HG03378 (cell line): ENCODE results near the gene SSH2.
"Not testable (repeated sequence)": the region's sequence is repeated elsewhere in the genome, so short reads cannot be mapped to it uniquely, and the experiment has no call there.

Source experiments
- ATAC-seq: cut with Tn5 transposase; IDR thresholded peaks from one replicate; pipeline ENCODE4 v1.9.1; 2021; ENCODE audit warnings: mild to moderate bottlenecking, moderate library complexity; ENCODE audit not compliant: unreplicated experiment

SSH2 gene

DNA sequence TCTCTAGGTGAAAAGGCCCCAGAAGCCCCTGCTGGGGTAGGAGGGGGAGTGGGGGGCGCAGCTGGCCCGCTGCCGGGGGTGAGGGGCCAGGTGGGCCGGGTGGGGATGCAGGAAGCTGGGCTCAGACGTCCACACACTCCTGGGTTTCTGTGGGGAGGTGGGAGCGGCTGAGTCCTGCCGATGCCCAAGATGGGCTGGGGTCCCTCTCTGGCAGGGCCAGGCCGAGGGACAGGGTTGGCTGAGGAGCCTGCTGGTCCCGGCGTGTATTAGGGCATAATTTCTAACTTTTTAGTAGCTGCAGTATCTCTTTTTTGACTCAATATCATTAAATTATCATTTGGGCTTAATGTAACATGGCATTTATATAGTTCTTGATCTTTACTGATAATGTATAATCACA lies 185.9 kb downstream of the SSH2 start:
- no peak for ATAC-seq

DNA sequence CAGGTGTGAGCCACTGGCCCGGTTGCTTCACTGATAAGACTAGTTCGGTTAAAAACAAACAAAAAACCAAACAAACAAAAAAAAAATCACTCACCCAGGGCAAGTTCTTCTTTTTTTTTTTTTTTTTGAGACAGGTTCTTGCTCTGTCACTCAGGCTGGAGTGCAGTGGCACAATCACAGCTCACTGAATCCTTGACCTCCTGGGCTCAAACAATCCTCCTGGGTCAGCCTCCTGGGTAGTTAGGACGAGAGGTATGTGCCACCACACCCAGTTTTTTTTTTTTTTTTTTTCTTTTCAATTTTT lies 187.9 kb downstream of the SSH2 start:
- ATAC-seq = no peak

DNA sequence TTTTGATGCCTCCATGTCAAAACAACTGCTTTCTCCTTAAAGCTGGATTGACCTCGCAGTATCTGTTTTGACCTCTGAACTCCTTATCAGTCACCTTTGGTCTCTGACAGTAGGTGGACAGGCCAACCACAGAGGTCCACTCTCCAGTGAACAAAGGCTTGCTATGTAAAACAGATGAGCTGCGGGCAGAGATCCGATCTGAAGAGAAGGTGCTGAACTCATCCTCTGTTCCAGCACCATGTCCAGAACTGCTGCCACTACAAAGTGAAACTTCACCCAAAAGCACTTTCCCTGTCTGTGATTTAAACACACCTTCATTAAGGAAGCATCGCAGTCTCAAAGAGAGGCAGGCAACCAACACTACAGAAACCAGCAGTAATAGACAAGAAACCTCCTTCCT lies 190.0 kb downstream of the SSH2 start:
- ATAC-seq = no peak

DNA sequence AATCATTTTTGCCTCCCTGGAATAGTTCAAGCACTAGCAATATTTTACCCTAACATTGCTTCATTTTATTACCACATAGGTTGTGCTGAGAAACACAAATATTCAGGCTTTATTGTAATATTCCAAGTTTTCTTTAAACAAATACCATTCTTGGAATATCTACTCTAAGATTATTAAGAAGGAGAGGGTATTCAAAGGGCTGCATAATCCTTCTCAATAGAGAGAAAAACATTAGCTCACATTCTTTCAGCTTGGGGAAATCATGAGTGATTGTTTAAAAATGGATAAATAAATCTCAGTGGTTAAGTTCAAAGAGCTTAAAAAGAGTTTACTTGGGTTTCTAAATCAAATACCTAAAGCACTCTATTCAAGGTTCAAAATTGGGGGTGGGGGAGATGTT lies 195.4 kb downstream of the SSH2 start:
- no peak for ATAC-seq

DNA sequence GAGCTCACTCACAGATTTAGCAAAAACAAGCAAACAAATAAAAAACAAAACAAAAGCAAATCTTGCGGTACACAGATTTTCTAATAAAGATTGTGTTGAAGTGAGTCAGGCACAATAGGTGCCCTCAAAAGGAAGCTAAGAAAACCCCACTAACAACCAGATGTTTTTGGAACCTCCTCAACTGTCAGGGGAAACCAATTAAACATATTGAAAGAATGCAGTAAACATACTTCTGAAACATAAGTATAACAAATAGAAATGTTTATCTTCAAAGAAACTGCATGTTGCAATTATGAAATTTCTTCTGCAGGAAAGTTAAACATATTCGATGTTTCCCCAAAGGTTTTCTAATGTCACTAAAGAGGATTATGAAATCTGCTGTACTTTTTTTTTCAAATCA lies 196.9 kb downstream of the SSH2 start:
- ATAC-seq = no peak

DNA sequence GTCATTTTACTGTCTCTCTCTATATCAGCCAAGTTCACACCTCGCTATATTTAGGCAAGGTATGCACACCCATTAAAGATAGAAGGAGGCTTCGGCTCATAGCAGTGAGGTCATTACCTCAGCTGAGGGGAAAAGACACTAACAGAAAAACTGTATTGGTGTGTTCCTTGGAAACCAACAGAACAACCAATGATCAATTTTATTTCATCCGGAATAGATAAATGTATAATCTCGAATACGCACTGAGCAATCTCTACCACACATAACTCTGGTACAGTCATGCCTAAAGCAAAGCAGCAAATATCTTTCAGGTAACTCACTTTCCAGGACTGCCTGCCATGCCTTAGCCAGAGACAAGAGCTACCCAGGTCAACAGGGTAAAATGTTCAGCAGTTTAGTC lies 197.4 kb downstream of the SSH2 start:
- ATAC-seq = no peak

DNA sequence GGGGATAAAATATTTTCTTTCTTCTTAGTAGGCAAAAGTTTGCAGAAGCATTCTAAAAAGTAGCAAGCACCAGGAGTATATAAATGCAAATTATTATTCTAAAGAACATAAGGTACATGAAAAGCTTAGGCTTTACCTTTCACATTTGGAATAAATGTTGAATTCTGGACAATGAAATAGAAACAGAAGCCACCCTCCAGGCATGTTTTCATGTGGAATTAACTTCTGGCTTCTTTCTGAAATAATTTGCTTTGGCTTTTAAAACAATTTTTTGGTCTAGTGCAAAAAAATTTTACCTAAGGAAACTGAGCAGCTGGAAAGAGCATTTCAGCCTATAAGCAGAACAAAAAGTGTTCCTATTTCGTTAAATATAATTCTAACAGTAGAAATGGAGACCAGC lies 197.8 kb downstream of the SSH2 start:
- ATAC-seq = no peak

DNA sequence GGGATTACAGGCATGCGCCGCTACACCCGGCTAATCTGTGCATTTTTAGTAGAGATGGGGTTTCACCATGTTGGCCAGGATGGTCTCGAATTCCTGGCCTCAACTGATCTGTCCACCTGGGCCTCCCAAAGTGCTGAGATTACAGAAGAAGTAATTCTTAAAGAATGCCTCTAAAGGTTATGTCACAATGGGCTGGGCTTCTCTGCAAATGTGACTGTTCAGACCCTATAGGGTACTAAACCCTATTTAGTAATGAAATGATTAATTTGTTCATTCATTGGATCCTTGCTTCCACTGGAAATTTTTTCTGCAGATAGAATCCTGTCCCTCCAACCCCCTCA lies 198.5 kb downstream of the SSH2 start:
- no peak for ATAC-seq

DNA sequence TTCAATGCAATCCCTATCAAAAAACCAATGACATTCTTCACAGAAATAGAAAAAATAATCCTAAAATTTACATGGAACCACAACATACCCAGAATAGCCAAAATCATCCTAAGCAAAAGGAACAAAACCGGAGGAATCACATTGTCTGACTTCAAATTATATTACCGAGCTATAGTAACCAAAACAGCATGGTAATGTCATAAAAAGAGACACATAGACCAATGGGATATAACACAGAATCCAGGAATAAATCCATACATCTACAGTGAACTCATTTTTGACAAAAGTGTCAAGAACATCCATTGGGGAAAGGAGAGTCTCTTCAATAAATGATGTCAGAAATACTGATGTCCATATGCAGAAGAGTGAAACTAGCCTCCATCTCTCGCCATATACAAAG lies 201.5 kb downstream of the SSH2 start:
- ATAC-seq = no peak

DNA sequence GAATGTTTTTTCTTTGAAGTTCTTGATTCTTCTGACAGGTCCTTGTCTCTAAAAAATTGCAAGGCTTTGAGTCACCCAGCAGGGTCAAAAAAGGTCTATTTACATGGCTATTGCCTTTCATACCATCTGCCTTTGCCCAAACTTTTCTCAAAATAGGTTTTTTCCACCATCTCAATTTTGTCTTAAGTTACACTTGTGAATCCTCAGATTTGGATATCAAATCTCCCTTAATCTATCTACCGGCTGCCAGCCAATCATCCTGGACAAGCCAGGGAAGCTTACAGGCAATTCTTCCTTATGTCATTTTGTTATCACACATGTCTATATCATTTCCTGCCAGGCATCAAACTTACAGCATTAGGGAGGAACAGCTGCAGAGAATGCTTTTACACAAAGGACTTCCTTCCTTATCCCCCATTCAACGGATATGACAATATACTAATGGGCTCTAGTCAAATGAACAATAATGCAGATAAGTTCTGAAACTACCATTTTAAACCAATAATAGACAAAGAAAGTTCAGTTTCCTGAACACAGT lies 203.2 kb downstream of the SSH2 start:
- no peak for ATAC-seq

DNA sequence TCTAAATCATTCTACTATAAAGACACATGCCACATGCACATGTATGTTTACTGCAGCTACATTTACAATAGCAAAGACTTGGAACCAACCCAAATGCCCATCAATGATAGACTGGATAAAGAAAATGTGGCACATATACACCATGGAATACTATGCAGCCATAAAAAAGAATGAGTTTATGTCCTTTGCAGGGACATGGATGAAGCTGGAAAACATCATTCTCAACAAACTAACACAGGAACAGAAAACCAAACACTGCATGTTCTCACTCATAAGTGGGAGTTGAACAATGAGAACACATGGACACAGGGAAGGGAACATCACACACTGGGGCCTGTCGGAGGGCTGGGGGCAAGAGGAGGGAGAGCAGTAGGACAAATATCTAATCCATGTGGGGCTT lies 204.6 kb downstream of the SSH2 start:
- ATAC-seq = not testable (repeated sequence)

DNA sequence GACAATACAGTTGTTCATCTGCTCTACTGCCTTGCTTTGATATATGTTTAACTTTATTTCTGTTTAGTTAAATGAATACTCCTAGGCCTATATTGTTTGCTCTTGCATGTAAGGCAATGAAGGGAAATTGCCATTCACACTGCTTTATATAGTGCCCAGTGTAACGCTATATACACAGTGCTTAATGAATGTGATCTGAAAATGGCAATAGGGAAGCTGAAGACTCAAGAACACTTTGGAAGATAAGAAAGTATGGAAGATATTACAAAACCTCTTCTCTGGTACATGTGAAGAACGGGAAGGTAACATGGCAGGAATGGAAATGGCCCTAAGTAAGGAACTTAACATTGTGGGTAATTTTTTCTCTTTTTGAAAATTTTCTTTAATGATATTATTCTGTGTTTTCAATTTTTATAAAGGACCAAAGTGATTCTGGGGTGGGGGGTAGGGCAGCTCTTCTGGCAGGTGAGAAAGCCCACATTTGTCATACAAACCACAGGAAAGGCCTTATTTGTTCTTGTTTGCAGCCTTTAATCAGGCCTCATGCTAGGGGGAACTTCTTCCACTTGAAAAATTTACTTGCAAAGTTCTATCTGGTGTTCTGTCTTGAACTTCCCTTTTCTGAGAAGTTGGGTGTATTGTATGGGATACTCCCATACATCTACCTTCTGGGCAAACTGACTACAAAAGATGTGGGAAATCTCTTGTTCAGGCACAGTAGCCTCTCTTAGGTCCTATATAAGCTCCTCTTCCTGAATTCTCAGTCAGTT lies 206.6 kb downstream of the SSH2 start:
- peak; percentile 3 for ATAC-seq

DNA sequence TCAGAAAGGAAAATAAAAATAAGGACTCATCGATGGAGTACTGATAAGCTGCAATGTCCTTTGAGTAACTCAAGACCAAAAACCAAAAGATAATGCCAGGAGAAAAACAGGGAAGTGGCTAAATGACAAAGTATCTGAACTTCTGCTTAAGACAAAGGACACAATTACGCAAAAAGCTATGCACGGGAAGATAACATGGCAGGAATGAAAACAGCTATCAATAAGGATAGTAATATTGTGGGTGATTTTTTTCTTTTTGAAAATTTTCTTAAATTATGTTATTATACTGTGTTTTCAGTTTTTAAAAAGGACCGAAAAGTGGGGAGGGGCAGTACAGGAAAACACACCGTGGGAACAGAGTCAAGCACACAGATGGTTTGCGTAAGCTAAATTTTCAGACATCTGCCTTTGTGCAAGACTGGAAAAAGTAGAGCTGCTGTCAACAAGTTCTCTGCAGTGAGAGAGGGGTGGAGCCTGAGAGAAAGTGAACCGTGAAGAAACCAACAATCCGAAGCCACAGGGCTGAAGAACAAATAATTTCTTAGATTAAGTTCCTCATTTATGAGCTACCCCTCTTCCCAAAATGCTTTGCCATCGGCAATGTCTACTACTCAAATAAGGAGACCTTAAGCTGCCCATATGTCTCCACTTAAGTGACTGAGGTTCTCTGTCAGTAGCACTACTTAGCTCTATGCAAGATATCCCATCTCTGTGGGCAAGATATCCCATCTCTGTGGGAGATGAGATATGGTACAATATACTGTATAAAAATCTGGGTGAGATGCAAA lies 207.4 kb downstream of the SSH2 start:
- ATAC-seq = peak; percentile 72

DNA sequence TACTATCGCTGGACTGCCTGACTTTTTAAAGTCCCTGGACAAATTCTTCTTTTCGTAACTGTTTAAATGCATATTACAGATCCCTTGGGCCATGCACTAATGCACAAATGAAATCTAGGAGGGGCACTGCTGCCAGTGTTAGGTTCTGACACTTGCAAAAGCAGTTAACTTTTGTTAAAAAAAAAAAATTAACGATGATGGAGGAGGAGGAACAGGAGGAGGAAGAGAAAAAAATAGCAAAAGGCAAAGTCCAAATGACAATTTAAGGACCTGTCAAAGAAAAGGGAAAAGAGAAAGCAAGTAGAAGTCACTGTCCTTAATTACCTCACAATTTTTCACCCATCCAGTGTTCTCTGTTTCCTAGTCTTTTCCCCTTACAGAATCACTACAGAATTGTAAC lies 209.5 kb downstream of the SSH2 start:
- ATAC-seq = no peak

DNA sequence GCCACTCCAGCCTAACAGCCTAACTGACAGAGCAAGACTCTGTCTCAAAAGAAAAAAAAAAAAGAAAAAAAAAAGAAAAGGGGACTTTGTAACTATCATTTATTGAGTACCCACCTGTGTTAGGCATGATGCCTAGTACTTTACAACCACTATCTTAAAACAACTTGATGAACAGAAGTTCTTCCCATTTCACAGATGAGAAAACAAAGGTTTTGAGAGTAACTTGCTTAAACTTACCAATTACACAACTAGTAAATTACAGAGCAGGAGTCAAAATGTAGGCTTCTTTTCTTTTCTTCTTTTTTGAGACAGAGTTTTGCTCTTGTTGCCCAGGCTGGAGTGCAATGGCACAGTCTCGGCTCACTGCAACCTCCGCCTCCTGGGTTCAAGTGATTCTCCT lies 210.6 kb downstream of the SSH2 start:
- ATAC-seq = no peak

DNA sequence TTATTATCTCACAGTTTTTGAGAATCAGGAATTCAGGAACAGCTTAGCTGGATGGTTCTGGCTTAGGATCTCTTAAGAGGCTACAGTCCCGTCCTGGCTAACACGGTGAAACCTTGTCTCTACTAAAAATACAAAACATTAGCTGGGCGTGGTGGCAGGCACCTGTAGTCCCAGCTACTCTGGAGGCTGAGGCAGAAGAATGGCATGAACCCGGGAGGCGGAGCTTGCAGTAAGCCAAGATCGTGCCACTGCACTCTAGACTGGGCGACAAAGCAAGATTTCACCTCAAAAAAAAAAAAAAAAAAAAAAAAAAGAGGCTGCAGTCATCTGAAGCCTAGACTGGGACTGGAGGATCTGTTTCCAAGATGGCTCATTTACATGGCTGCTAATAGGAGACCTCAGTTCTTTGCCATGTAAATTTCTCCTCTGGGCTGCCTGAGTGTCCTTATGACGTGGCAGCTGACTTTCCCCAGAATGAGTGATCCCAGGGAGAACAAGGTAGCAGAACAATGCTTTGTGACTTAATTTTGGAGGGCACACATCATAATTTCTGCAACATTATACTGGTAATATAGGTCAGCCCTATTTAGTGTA lies 211.5 kb downstream of the SSH2 start:
- no peak for ATAC-seq

DNA sequence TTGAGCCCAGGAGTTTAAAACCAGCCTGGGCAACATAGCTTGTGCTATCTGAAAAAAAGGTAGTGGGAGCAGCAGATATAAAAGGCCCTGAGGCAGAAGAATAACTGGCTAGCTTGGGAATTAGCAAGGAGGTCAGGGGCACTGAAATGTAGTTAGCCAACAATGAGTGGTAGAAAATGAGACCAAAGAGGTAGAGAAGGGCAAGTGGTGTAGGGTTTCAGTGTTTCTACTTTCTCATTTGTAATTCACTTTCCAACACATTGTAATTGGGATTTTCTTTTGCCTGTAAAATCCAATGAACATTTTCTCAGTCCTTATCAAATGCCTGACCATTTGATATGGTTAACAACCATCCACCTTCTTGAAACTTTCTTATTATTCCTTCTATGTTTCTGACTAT lies 212.2 kb downstream of the SSH2 start:
- ATAC-seq = no peak

DNA sequence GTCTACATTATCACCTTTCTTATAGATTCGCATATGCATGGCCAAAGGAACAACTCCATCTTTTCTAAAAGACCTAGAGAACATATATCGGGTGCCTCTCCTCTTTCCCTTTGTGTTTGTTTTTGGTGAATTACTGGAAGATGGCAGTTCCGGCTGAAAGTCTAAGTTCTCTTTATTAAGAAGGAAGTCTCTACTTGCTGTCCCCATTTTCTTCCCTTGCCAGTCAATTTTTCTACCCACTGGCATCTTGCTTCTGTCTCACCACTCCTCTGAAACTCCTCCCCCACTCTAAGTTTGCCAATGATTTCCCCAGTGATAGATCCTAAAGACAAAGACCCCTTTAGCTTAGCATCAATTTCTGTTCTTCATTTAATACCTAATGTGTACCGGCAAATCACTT lies 213.5 kb downstream of the SSH2 start:
- no peak for ATAC-seq

DNA sequence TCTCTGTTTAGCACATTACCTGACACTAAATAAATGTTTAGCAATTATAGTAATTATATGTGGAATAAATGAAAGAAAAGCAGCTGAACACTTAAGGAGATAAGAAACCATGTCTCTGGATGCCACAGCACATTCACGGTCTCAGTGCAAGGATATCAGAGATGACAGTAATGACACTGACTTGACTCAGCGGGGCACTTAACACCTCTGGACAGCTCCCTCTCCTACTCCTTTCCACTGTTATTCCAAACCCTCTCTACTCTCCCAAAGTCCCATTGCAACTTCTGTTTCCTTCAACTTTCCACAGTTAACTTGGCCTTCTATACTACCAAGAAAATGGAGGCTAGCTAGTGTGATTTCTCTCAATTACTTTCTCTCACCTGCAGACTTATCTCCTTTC lies 214.3 kb downstream of the SSH2 start:
- ATAC-seq = no peak

DNA sequence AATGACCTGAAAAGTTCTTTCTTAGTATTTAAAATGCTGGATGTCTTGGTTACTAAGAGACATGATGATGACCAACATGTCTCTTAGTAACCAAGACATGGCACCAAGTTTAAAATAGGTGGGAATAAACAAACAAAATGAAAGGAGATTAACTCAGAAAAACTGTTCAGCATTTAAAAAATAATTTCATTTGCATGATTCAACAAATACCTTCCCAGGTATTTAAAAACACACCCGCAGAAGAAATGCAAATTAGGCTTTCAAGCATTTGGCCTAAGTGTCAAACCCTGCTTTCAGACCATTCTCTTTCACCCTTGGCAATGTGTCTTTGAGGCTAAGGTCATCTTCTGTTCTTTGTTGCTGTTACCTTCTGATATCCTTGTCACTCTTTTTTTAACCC lies 215.9 kb downstream of the SSH2 start:
- ATAC-seq = no peak

DNA sequence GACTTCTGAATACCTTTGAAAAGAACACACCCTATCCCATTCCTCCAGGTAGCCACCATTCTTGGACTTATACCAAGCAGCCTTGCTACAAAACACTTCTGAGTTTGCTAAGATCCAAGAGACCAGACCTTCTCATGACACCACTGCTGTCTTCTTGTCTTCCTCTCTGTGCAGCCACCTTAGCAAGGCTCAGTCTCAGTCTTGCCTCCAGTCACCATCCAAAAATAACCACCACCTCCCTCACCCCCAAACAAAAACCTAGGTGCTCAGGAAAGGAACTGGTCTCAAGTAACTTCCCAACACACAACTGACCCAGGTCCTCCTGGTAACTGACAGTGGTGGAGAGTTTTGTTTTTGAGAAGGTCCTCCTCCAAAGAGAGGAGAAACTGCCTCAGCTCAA lies 216.4 kb downstream of the SSH2 start:
- no peak for ATAC-seq
